NCI-H460 (cell line): ENCODE results near the gene STK17B. TPM values are rescaled to one million over a fixed set of nuclear protein-coding genes. Genes with fewer than 3 reads are reported as not detected.

Experiments
- total RNA-seq: library from RNA; depleted of rRNA; stranded (reverse); fragments of >200 nt; shearing (Covaris generic); gene quantifications from 2 replicates; pipeline ENCODE4 v1.2.3, GENCODE V29; 2014; rRNA removed

The STK17B gene
- total RNA-seq, 1 experiment from 2014 or later = 23.2 TPM

Other genes with a start within 250 kb of the STK17B start
- 0.20 and 0.92 TPM in 2 replicates for gene DNAH7, start 102.7 kb downstream of the STK17B start, total RNA-seq